Hepatocyte (in vitro differentiated cells): ENCODE measurements around the gene XXYLT1.

ENCODE experiments used
- CTCF ChIP-seq: fragments of 200-600 bp; sonication (generic); IDR thresholded peaks from 2 replicates; pipeline ENCODE4 v1.5.1; 2016; ENCODE audit warnings: antibody characterized with exemption, mild to moderate bottlenecking; ENCODE audit not compliant: poor library complexity
- EZH2 ChIP-seq: fragments of 200-600 bp; sonication (generic); IDR thresholded peaks from 2 replicates; pipeline ENCODE4 v1.6.1; 2016; ENCODE audit warnings: antibody characterized with exemption, mild to moderate bottlenecking, borderline replicate concordance
- EZH2phosphoT487 ChIP-seq: fragments of 200-600 bp; sonication (generic); IDR thresholded peaks from one replicate; pipeline ENCODE4 v1.6.1; 2018; ENCODE audit warnings: antibody characterized with exemption, mild to moderate bottlenecking, low read depth, moderate library complexity; ENCODE audit not compliant: unreplicated experiment, severe bottlenecking

GRCh38 chr3:195306369-195306768 lies 35.4 kb upstream of the XXYLT1 start:
- no peak for TF ChIP-seq CTCF
- no peak for TF ChIP-seq EZH2
- no peak for TF ChIP-seq EZH2phosphoT487
